HepG2 (cell line): ENCODE measurements around the gene PLXNA1. TPM values are rescaled to one million over a fixed set of nuclear protein-coding genes. Genes with fewer than 3 reads are reported as not detected.

Experiments
- ATAC-seq: fragments of 200-7000 bp; cut with Tn5 transposase; 3 replicates; pipeline ENCODE4 v1.9.1; 2020; ENCODE audit warnings: mild to moderate bottlenecking, moderate library complexity
- BruUV-seq: library from RNA; stranded (reverse); fragments of 400-500 nt; replicated peaks from 2 replicates; lab custom pipeline; 2021; lab: Mats Ljungman, UMichigan
- CTCF ChIA-PET: fragments of 300-600 bp; formaldehyde crosslinking; extraction: SDS; loops from one replicate; lab custom pipeline; 2021; ENCODE audit warnings: low total read pairs, inconsistent platforms, low intra/inter-chr PET ratio; lab: Yijun Ruan, JAX
- POLR2A ChIA-PET: fragments of 350-600 bp; sonication (Branson Sonifier 250); formaldehyde crosslinking; loops from one replicate; lab custom pipeline; 2020; ENCODE audit warnings: antibody characterized with exemption, inconsistent platforms; lab: Yijun Ruan, JAX
- DNase-seq: peaks from one replicate; pipeline ENCODE4 v3.0.0-alpha.2; 2015; ENCODE audit warnings: low spot score
- FAIRE-seq: peaks from 3 replicates; lab custom pipeline; 2011; peaks lifted over from hg19 to GRCh38; lab: Jason Lieb, UNC
- H2AFZ ChIP-seq: one replicate; pipeline ENCODE4 v1.6.1; 2011; ENCODE audit warnings: low read length, inconsistent platforms
- H3K27ac ChIP-seq: fragments of 300-600 bp; 3 replicates; pipeline ENCODE4 v1.8.0; 2011; ENCODE audit warnings: mixed run types, mild to moderate bottlenecking, mixed read lengths, low read length, inconsistent platforms; ENCODE audit not compliant: insufficient read depth; ENCODE audit errors: extremely low read length
- H3K27me3 ChIP-seq, 2 experiments: fragments of 200-600 bp in 1 of 2; 2 replicates in 1 of 2; 3 replicates in 1 of 2; pipeline versions ENCODE4 v1.6.0 to v1.8.0; 2011; ENCODE audit warnings: low read length in 2 of 2, mild to moderate bottlenecking in 2 of 2, moderate library complexity in 2 of 2, inconsistent platforms in 1 of 2; ENCODE audit not compliant: insufficient read depth in 2 of 2, control insufficient read depth in 1 of 2
- H3K36me3 ChIP-seq, 2 experiments: fragments of 200-600 bp in 1 of 2; replicated peaks in 1 of 2; 2 replicates in 1 of 2; 3 replicates in 1 of 2; pipeline versions ENCODE4 v1.5.1 to v1.8.0; 2011; ENCODE audit warnings: low read length in 2 of 2, inconsistent platforms in 1 of 2; ENCODE audit not compliant: insufficient read depth in 2 of 2, control insufficient read depth in 1 of 2
- H3K4me1 ChIP-seq: 2 replicates; pipeline ENCODE4 v1.5.1; 2012; ENCODE audit warnings: low read length, inconsistent platforms; ENCODE audit not compliant: insufficient read depth
- H3K4me2 ChIP-seq: 2 replicates; pipeline ENCODE4 v1.6.0; 2011; ENCODE audit warnings: low read depth, low read length, inconsistent platforms
- H3K4me3 ChIP-seq, 3 experiments: fragments of 200-600 bp in 1 of 3; sonication (generic), shearing (Covaris generic) in 1 of 3; replicated peaks in 1 of 3; 2 replicates each; pipeline ENCODE4 v1.5.1; 2011 to 2016; ENCODE audit warnings: low read length in 3 of 3, inconsistent platforms in 2 of 3, low read depth in 2 of 3, mild to moderate bottlenecking in 2 of 3, control low read depth in 1 of 3, mixed read lengths in 1 of 3; ENCODE audit not compliant: insufficient read depth in 1 of 3
- H3K79me2 ChIP-seq: one replicate; pipeline ENCODE4 v1.6.1; 2011; ENCODE audit warnings: low read length, inconsistent platforms; ENCODE audit not compliant: insufficient read depth
- H3K9ac ChIP-seq: 2 replicates; pipeline ENCODE4 v1.6.0; 2011; ENCODE audit warnings: mild to moderate bottlenecking, low read depth, low read length, inconsistent platforms; ENCODE audit not compliant: insufficient read depth
- H3K9me3 ChIP-seq: 2 replicates; pipeline ENCODE4 v1.5.1; 2012; ENCODE audit warnings: mild to moderate bottlenecking, low read length
- H4K20me1 ChIP-seq: 2 replicates; pipeline ENCODE4 v1.6.0; 2011; ENCODE audit warnings: inconsistent platforms, mild to moderate bottlenecking, low read length, moderate library complexity; ENCODE audit not compliant: insufficient read depth
- DMAP1 ChIP-seq: IDR thresholded peaks from 2 replicates; pipeline ENCODE4 v1.6.1; 2016
- ELK4 ChIP-seq: sonication (generic); formaldehyde crosslinking; IDR thresholded peaks from 2 replicates; pipeline ENCODE4 v1.9.0; 2021; ENCODE audit warnings: missing genetic modification reagents, borderline replicate concordance
- GTF2F1 ChIP-seq: fragments of 150-350 bp; IDR thresholded peaks from 2 replicates; pipeline ENCODE4 v1.6.1; 2014; ENCODE audit warnings: low read length
- KDM2A ChIP-seq: sonication (generic); formaldehyde crosslinking; IDR thresholded peaks from 2 replicates; pipeline ENCODE4 v1.4.0; 2020; ENCODE audit warnings: low read depth, missing genetic modification reagents, borderline replicate concordance
- LCORL ChIP-seq, 2 experiments: fragments of 450-650 bp in 1 of 2; sonication (generic) in 1 of 2; formaldehyde crosslinking in 1 of 2; IDR thresholded peaks; 2 replicates each; pipeline versions ENCODE4 v1.5.0 to v1.6.1; 2017 to 2020; ENCODE audit warnings: antibody characterized with exemption in 1 of 2, missing genetic modification reagents in 1 of 2
- MYPOP ChIP-seq: sonication (generic); formaldehyde crosslinking; IDR thresholded peaks from 2 replicates; pipeline ENCODE4 v1.8.1; 2023; ENCODE audit warnings: mild to moderate bottlenecking, moderate library complexity, missing genetic modification reagents
- NFKBIZ ChIP-seq: IDR thresholded peaks from 2 replicates; pipeline ENCODE4 v1.6.1; 2018; ENCODE audit warnings: missing genetic modification reagents, missing compliant biosample characterization
- ZFP36 ChIP-seq: fragments of 150-350 bp; IDR thresholded peaks from 2 replicates; pipeline ENCODE4 v1.6.1; 2018; ENCODE audit warnings: borderline replicate concordance, low read length, low read depth; ENCODE audit not compliant: partially characterized antibody
- ZFP37 ChIP-seq: sonication (generic); formaldehyde crosslinking; IDR thresholded peaks from 2 replicates; pipeline ENCODE4 v1.4.0; 2020; ENCODE audit warnings: missing genetic modification reagents, borderline replicate concordance
- ZFP62 ChIP-seq: sonication (generic); formaldehyde crosslinking; IDR thresholded peaks from 2 replicates; pipeline ENCODE4 v1.4.0; 2020; ENCODE audit warnings: missing genetic modification reagents
- ZNF138 ChIP-seq: sonication (generic); formaldehyde crosslinking; IDR thresholded peaks from 2 replicates; pipeline ENCODE4 v1.5.0; 2020; ENCODE audit warnings: mild to moderate bottlenecking, low read depth, missing genetic modification reagents
- ZNF207 ChIP-seq: fragments of 450-650 bp; IDR thresholded peaks from 2 replicates; pipeline ENCODE4 v1.6.1; 2016; ENCODE audit warnings: antibody characterized with exemption, borderline replicate concordance
- ZNF280B ChIP-seq: sonication (generic); formaldehyde crosslinking; IDR thresholded peaks from 2 replicates; pipeline ENCODE4 v1.5.0; 2020; ENCODE audit warnings: missing genetic modification reagents, mild to moderate bottlenecking, borderline replicate concordance
- ZNF496 ChIP-seq: sonication (generic); formaldehyde crosslinking; IDR thresholded peaks from 2 replicates; pipeline ENCODE4 v1.8.1; 2023; ENCODE audit warnings: mild to moderate bottlenecking, moderate library complexity, missing genetic modification reagents; ENCODE audit not compliant: insufficient replicate concordance
- ZNF501 ChIP-seq: sonication (generic); formaldehyde crosslinking; IDR thresholded peaks from 2 replicates; pipeline ENCODE4 v1.5.1; 2020; ENCODE audit warnings: mild to moderate bottlenecking, moderate library complexity, missing genetic modification reagents
- ZNF572 ChIP-seq: sonication (generic); formaldehyde crosslinking; IDR thresholded peaks from 2 replicates; pipeline ENCODE4 v1.5.1; 2020; ENCODE audit warnings: mild to moderate bottlenecking, missing genetic modification reagents
- WGBS: methylation state at CpG from one replicate; pipeline ENCODE4 v1.1.6; 2017; ENCODE audit warnings: low lambda C conversion rate; 5-methylcytosine and 5-hydroxymethylcytosine counted together
- in situ Hi-C: cut with HindIII; loops from 2 replicates; pipeline ENCODE4 v1.10.0; 2017; ENCODE audit warnings: low pct_unique_long_range_greater_than_20kb; ENCODE audit not compliant: extremely low pct_ligation_motif_present
- intact Hi-C: fragments of 100-400 bp; cut with micrococcal nuclease; formaldehyde crosslinking; loops from one replicate; pipeline ENCODE4 v1.10.0; 2022; ENCODE audit not compliant: unreplicated experiment
- polyA plus RNA-seq, 8 experiments: library from polyadenylated mRNA; depleted of rRNA in 3 of 8; stranded (reverse) in 7 of 8; unstranded in 1 of 8; fragments of >200 nt; fragmentation: Illumina TruSeq in 4 of 8; extraction: Trizol in 4 of 8; gene quantifications; 2 replicates each; pipeline versions ENCODE4 v1.2.1 to v1.2.3, GENCODE V29; 2011 to 2016; ENCODE audit warnings: low read depth in 4 of 8, missing spikeins in 1 of 8, mixed read lengths in 1 of 8; ENCODE audit not compliant: insufficient read depth in 1 of 8
- total RNA-seq, 5 experiments: library from RNA; depleted of rRNA; stranded (reverse); fragments of >200 nt; fragmentation: Illumina TruSeq; extraction: Trizol; gene quantifications; 2 replicates each; pipeline ENCODE4 v1.2.3, GENCODE V29; 2016; ENCODE audit warnings: low read depth in 1 of 5

Gene PLXNA1
- total and polyA plus RNA-seq, 2 of the 13 experiments (the other 11 are each of a cell fraction or from before 2014, with no cell fraction given), result 16.6 to 18.2 TPM

- Histone ChIP-seq H3K9me3 (no peaks in the 10 kb centered on the region), H4K20me1 (no peaks in the 10 kb centered on the region), H3K4me3 (no peak overlapping the region), H2AFZ (no peak overlapping the region), H3K4me2 (no peak overlapping the region), H3K4me1 (no peaks in the 10 kb centered on the region), H3K27ac (no peak overlapping the region), H3K36me3 (peaks cover 27 to 40% of the 10 kb centered on the region in 2 experiments; a peak in 4 of 5 replicates), H3K79me2 (no peaks in the 10 kb centered on the region), H3K27me3 (no peaks in the 10 kb centered on the region; a peak in 1 of 5 replicates), H3K9ac (no peak overlapping the region)
- FAIRE-seq (no peak), DNase-seq (no peak), ATAC-seq (no peak)
- no TSS peak for BruUV-seq
- TF ChIP-seq ZNF207 (no peak), ZNF496 (CRISPR knock-in tag) (no peak), LCORL (IDR thresholded peaks at IDR 0.05) (no peak), LCORL (CRISPR knock-in tag; IDR thresholded peaks at IDR 0.05) (no peak), KDM2A (CRISPR knock-in tag) (no peak), NFKBIZ (CRISPR knock-in tag) (no peak), DMAP1 (CRISPR knock-in tag) (no peak)
- intact Hi-C loops, result no loop called here
- ChIA-PET CTCF (no interaction called here), POLR2A (no interaction called here)
- 96% methylated on average over 12 of the region's 15 CpGs for WGBS
- in situ Hi-C loops, result no loop called here
Observed at GRCh38 chr3:127016461-127016860, 33.5 kb downstream of the PLXNA1 start.

GRCh38 chr3:127017229-127017628 is 34.3 kb downstream of the PLXNA1 start:
- H3K9me3 ChIP-seq, result no peaks in the 10 kb centered on the region
- BruUV-seq, result no TSS peak
- H3K79me2 ChIP-seq, result no peaks in the 10 kb centered on the region
- ChIA-PET POLR2A (no interaction called here), CTCF (no interaction called here)
- no peaks in the 10 kb centered on the region for H3K4me1 ChIP-seq
- no peaks in the 10 kb centered on the region for H4K20me1 ChIP-seq
- H3K36me3 ChIP-seq, result peaks cover 26 to 40% of the 10 kb centered on the region in 2 experiments; a peak in 4 of 5 replicates
- in situ Hi-C loops (no loop called here), intact Hi-C loops (no loop called here)
- DNase-seq (no peak), ATAC-seq (no peak), FAIRE-seq (no peak)
- no peak overlapping the region for H3K4me2 ChIP-seq
- no peak overlapping the region for H3K9ac ChIP-seq
- H3K4me3 ChIP-seq, result no peak overlapping the region
- 95% methylated on average over 7 of the region's 16 CpGs for WGBS
- H3K27ac ChIP-seq, result no peak overlapping the region
- H3K27me3 ChIP-seq, result no peaks in the 10 kb centered on the region; a peak in 1 of 5 replicates
- H2AFZ ChIP-seq, result no peak overlapping the region
- TF ChIP-seq ELK4 (CRISPR knock-in tag) (no peak), ZFP37 (CRISPR knock-in tag) (no peak), ZNF572 (CRISPR knock-in tag) (no peak), ZNF280B (no peak), ZNF138 (no peak), ZFP62 (CRISPR knock-in tag) (no peak), ZFP36 (no peak), ZNF501 (no peak), GTF2F1 (no peak), MYPOP (CRISPR knock-in tag) (no peak)
